Activated T-cell treated with anti-CD3 and anti-CD28 coated beads, Interleukin-2, amount 50 U/mL, for 4 hours (primary cell): ENCODE results near the gene NUP98. TPM values are rescaled to one million over a fixed set of nuclear protein-coding genes. Genes with fewer than 3 reads are reported as not detected.

Source experiments
- ATAC-seq, 2 donors: fragments of 200-7000 bp; cut with Tn5 transposase; one replicate each; pipeline ENCODE4 v1.10.0; 2021
- DNase-seq: peaks from one replicate; pipeline ENCODE4 v3.0.0-alpha.2; 2020
- H3K27me3 Mint-ChIP-seq: one replicate; pipeline ENCODE4 v1.8.0; 2021; ENCODE audit warnings: low read depth, mixed read lengths
- H3K36me3 Mint-ChIP-seq: one replicate; pipeline ENCODE4 v1.8.0; 2022; ENCODE audit warnings: mixed read lengths; ENCODE audit not compliant: insufficient read depth
- H3K4me1 Mint-ChIP-seq: one replicate; pipeline ENCODE4 v1.8.0; 2021; ENCODE audit warnings: low read depth, mixed read lengths
- H3K4me3 Mint-ChIP-seq: one replicate; pipeline ENCODE4 v1.8.0; 2021; ENCODE audit warnings: mild to moderate bottlenecking, moderate library complexity, mixed read lengths
- H3K9me3 Mint-ChIP-seq: one replicate; pipeline ENCODE4 v1.8.0; 2021; ENCODE audit warnings: mixed read lengths
- total RNA-seq, 3 donors: library from RNA; stranded (reverse); gene quantifications; one replicate each; pipeline ENCODE4 v1.2.1, GENCODE V29; 2021

Gene NUP98
- total RNA-seq, 3 donors from 2014 or later = 118 to 124 (median 119) TPM

- ATAC-seq (peak; percentile 27 to 32), DNase-seq (no peak)
- no peaks in the 10 kb centered on the region for H3K9me3 Mint-ChIP-seq
- no peak overlapping the region for H3K4me3 Mint-ChIP-seq
- no peaks in the 10 kb centered on the region for H3K36me3 Mint-ChIP-seq
- H3K4me1 Mint-ChIP-seq = peaks cover 1% of the 10 kb centered on the region
- no peaks in the 10 kb centered on the region for H3K27me3 Mint-ChIP-seq
Measured at GRCh38 chr11:3631331-3631730, 166.0 kb downstream of the NUP98 start.

- Mint-ChIP-seq H3K36me3 (no peaks in the 10 kb centered on the region), H3K9me3 (no peaks in the 10 kb centered on the region), H3K27me3 (no peaks in the 10 kb centered on the region), H3K4me3 (no peak overlapping the region), H3K4me1 (peaks cover 1% of the 10 kb centered on the region)
- DNase-seq (no peak), ATAC-seq (no peak)
Measured at GRCh38 chr11:3627291-3627690, 170.1 kb downstream of the NUP98 start.

GRCh38 chr11:3626250-3626960 lies 170.9 kb downstream of the NUP98 start:
- H3K27me3 Mint-ChIP-seq = no peaks in the 10 kb centered on the region
- no peak overlapping the region for H3K4me3 Mint-ChIP-seq
- DNase-seq = no peak
- peak; percentile 50 to 60 for ATAC-seq
- H3K9me3 Mint-ChIP-seq = no peaks in the 10 kb centered on the region
- no peaks in the 10 kb centered on the region for H3K36me3 Mint-ChIP-seq
- peaks cover 1% of the 10 kb centered on the region for H3K4me1 Mint-ChIP-seq

Other genes starting within 250 kb of the NUP98 start
- gene ART5, start 155.6 kb downstream of the NUP98 start, total RNA-seq = not detected
- gene ART1, start 152.4 kb downstream of the NUP98 start, total RNA-seq = not detected
- gene CHRNA10, start 126.2 kb downstream of the NUP98 start, total RNA-seq = 1 to 10 TPM; 1.1 to 1.7 (median 1.2) TPM
- gene PGAP2, start 11.0 kb upstream of the NUP98 start, total RNA-seq = 10 to 100 TPM; 28.9 to 31.2 (median 29.0) TPM
- 100 to 1,000 TPM; 174 to 187 (median 184) TPM for gene RHOG, start 43.4 kb upstream of the NUP98 start, total RNA-seq
- 10 to 100 TPM; 35.6 to 42.5 (median 37.4) TPM for gene STIM1, start 58.1 kb upstream of the NUP98 start, total RNA-seq